Stimulated activated CD4-positive, alpha-beta T cell treated with anti-CD3 and anti-CD28 coated beads, Interleukin-15, amount 100 ng/mL, for 48 hours (primary cell): ENCODE measurements around the gene USPL1.
"Not testable (repeated sequence)": the region's sequence is repeated elsewhere in the genome, so short reads cannot be mapped to it uniquely, and the experiment has no call there.

Experiments used
- DNase-seq, 2 donors: peaks; one replicate each; pipeline ENCODE4 v3.0.0-alpha.2; 2020; ENCODE audit warnings: low read depth in 2 of 2

USPL1 gene

DNA sequence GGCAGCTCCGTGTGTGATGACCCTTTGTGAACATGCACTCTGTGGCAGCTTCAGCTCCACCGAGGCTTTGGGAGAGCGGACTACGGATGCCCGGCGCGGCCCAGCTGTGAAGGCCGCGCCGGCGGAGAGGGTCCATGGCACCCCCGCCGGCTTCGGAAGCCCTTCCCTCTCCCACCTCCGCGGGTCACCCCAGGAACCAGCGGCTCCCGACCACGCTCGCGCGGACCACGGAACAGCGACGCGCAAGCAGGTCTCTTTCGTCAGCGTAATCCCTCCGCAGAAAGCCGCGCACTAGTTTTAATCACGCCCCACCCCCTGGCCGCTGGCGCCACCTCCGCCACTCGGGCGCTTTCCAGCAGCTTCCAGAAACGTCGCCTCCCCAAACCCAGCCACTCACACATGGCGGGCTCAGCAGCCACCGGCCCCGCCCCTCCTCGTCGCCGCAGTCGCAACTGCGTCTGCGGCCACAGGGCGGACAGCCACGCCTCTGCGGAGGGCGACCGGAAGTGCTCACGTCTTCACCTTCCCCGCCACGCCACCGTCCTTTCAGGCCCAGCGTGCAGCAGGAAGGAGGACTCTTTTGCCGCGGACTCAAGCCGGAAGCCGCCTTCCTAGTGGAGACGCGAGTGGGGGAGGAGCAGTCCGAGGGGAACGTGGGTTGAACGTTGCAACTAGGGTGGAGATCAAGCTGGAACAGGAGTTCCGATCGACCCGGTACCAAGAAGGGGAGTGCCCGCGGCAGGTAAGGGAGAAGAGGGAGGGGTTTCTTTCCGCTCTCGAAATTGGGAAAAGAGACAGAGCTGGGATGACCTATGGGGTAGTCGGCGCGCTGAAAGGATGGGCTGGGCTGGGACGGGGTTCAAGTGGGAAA lies at the start of gene USPL1:
USPL1 (plus strand) TSS at position 606 of the 871 bp plus-strand sequence. CDS start 3,221 bp downstream, outside the sequence.
- DNase-seq = peak; percentile 97

DNA sequence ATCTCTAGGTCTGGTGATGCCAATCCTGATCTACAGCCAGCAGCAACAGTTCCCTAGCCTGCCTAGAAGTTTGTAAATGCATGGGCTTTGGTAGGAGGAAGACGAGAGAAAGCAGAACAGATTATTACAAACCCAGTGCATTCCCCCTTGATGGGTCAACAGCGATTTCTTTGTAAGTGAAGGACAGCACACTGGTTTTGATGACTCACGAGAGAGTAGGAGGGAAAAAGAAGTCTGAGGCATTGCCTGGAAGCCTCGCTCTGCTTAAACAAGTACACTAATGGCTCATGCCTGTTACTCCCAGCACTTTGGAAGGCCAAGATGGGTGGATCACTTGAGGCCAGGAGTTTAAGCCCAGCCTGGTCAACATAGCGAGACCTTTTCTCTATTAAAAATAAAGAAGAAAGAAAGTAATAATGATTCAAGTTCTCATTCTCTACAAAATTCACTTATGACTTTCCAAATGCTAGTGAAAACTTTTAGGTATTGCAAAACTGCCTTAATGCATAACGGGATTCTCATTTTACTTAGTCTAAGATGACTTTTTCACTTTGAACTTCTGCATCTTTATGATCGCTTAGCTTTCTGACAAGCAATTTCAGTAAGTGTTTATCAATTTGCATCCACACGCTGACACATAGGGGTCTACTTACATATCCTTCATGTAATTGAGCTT lies 47.7 kb upstream of the USPL1 start:
- DNase-seq = no peak

- DNase-seq = no peak
Measured at GRCh38 chr13:30570691-30571090, 47.0 kb upstream of the USPL1 start.

- no peak for DNase-seq
Measured at GRCh38 chr13:30572859-30573275, 44.9 kb upstream of the USPL1 start.

- peak; percentile 19 to 21 for DNase-seq
Measured at GRCh38 chr13:30576528-30576927, 41.2 kb upstream of the USPL1 start.

GRCh38 chr13:30577401-30577852 lies 40.3 kb upstream of the USPL1 start:
- DNase-seq = peak; percentile 24 to 33

- no peak for DNase-seq
Measured at GRCh38 chr13:30580852-30581502, 36.7 kb upstream of the USPL1 start.

- DNase-seq = no peak
Measured at GRCh38 chr13:30581582-30581981, 36.1 kb upstream of the USPL1 start.

DNA sequence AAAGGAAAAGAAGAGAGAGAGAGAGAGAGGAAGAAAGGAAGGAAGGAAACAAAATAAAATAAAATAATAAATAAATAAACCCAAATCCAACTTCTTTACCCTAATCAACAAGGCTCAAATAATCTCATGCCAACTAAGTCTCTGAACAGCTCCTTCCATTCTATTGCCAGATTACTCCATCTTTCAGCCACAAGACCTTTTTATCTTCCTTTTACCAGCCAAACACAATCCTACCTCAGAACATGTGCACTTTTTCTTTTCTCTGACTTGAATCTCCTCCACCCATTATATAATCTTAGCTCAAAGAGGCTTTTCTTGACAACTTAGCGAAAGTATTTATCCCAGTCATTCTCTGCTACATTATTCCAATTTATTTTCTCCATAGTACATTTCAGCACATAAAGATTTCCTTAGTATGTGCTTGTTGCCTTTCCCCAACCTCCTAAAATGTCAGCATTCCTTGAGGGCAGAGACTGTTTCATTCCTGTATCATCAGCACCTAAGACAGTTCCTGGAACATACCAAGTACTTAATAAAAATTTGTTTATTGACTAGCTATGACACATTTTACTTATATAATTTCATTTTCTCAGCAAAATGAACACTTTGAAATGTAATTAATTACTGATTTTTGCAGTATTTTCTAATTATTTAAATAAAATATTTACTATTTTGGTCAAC lies 33.5 kb upstream of the USPL1 start:
- no peak for DNase-seq

DNA sequence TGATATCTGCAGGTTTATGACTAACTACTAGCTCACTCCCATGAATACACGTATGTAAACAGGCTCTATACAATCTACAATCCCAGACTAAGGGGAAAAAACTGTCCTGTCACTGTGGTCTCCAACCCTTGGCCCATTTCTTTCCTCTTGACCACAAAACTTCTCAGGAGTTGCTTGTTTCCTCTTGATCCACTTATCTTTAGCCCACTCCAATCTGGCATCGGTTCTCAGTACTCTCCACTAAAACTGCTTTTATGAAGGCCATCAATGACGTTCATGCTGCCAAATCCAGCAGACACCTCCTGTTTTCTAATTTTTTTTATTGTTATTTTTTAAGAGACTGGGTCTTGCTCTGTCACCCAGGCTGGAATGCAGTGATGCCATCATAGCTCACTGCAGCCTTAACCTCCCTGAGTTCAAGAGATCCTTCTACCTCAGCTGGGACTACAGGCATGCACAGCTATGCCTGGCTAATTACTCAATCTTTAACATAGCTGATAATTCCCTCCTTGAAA lies 31.9 kb upstream of the USPL1 start:
- no peak for DNase-seq

GRCh38 chr13:30587231-30587630 lies 30.5 kb upstream of the USPL1 start:
- DNase-seq = no peak

DNA sequence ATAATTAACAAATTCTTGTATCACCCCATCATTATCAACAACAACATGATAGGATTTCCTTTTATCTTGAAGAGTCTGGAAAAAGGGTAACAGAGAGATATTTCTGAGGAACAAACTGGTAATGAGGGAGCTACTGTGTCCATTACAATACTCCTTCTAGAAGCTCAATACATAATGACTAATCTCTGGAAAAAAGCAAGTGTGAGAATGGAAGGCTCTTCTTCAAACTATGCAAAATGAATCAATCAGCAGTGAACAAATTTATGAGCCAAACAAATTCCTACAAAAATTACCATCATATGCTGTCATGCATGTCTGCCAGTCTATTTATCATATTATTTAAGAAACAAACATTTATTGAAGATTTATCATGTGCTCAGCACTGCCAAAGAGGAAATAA lies 30.0 kb upstream of the USPL1 start:
- no peak for DNase-seq

- no peak for DNase-seq
Measured at GRCh38 chr13:30593001-30593400, 24.7 kb upstream of the USPL1 start.

GRCh38 chr13:30600496-30600895 lies 17.2 kb upstream of the USPL1 start:
- DNase-seq = no peak

GRCh38 chr13:30601836-30602235 lies 15.9 kb upstream of the USPL1 start:
- no peak for DNase-seq

- DNase-seq = no peak
Measured at GRCh38 chr13:30605052-30605451, 12.7 kb upstream of the USPL1 start.

- DNase-seq = not testable (repeated sequence)
Measured at GRCh38 chr13:30607186-30607585, 10.5 kb upstream of the USPL1 start.

- peak; percentile 24 to 35 for DNase-seq
Measured at GRCh38 chr13:30607908-30608307, 9.8 kb upstream of the USPL1 start.

- DNase-seq = no peak
Measured at GRCh38 chr13:30608364-30608763, 9.4 kb upstream of the USPL1 start.

- no peak for DNase-seq
Measured at GRCh38 chr13:30610311-30610710, 7.4 kb upstream of the USPL1 start.

DNA sequence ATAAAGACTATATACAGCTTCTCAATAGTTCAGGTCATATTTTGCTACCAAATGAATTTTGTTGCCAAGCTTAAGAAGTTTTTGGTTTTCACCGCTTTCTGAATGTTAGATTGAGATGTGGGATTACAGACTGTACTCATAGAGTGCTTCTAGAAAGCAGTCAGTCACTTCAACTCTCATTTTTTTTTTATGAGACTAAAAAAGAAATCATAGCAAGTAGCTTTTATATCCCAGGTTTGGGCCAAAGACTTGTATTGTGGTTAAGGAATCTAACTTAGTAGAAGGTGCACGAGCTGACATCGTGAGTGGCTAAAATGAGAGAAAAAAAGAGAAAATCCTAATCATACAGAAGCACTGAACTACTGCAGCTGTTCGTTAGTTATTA lies 2.2 kb upstream of the USPL1 start:
- no peak for DNase-seq
